Myometrial cell (primary cell): ENCODE measurements around the gene CAMKMT. TPM values are rescaled to one million over a fixed set of nuclear protein-coding genes. Genes with fewer than 3 reads are reported as not detected.

Experiments used
- total RNA-seq: library from RNA; depleted of rRNA; stranded (reverse); fragments of >200 nt; gene quantifications from 2 replicates; pipeline ENCODE4 v1.2.3, GENCODE V29; 2015

The CAMKMT gene
- 1.9 and 8.6 TPM in 2 replicates for total RNA-seq

GRCh38 chr2:44361330-44362206, at the start of gene CAMKMT, which contains the start of gene PREPL:
TSS of gene CAMKMT (plus strand) at chr2:44361947.
TSS of gene PREPL (minus strand) at chr2:44361494. CDS start at chr2:44346342, 15,152 bp downstream.

Other genes starting within 250 kb of the CAMKMT start
- 8.1 and 12.8 TPM in 2 replicates for gene PPM1B, start 193.1 kb upstream of the CAMKMT start, total RNA-seq
- not detected in 2 replicates for gene SLC3A1, start 86.5 kb upstream of the CAMKMT start, total RNA-seq
- 25.7 and 33.0 TPM in 2 replicates for gene PREPL, start 453 bp upstream of the CAMKMT start, total RNA-seq